ENCODE data around the gene ARMC2.
"Not testable (repeated sequence)": the region's sequence is repeated elsewhere in the genome, so short reads cannot be mapped to it uniquely, and the experiment has no call there.

The ARMC2 gene

DNA sequence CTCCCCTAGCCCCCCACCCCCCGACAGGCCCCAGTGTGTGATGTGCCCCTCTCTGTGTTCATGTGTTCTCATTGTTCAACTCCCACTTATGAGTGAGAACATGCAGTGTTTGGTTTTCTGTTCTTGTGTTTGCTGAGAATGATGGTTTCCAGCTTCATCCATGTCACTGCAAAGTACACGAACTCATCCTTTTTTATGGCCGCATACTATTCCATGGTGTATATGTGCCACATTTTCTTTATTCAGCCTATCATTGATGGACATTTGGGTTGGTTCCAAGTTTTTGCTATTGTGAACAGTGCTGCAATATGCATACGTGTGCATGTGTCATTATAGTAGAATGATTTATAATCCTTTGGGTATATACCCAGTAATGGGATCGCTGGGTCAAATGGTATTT lies 42.7 kb downstream of the ARMC2 start:
- H3K27me3 ChIP-seq (ENCODE audit: low read depth, low read length); H3K4me3 ChIP-seq (ENCODE audit: low read depth in 1 of 2, low read length in 2 of 2); H3K27ac ChIP-seq (ENCODE audit: low read length); H3K4me1 ChIP-seq (ENCODE audit: control insufficient read depth in 1 of 2, insufficient read depth in 2 of 2, low read length in 2 of 2); H3K9me3 ChIP-seq (ENCODE audit: control insufficient read depth in 1 of 2, low read length in 2 of 2); H3K36me3 ChIP-seq (ENCODE audit: control insufficient read depth in 1 of 2, insufficient read depth in 2 of 2, low read length in 2 of 2): not testable (repeated sequence)

DNA sequence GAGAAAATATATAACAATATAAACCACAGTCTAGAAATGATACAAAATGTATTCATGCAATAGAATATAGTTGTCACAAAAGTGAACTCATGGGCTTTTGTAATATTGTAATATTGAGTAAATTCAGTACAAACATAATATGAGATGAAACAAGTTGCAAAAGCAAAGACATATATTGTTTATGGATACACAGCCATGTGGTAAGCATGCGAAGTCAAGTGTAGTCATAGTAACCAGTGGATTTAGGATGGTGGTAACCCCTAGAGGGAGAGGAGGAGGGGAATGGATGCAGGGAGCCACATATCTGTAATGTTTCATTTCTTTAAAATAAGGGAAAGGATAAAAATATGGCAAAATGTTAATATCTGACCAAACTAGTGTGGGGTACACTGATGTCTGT lies 47.3 kb downstream of the ARMC2 start:
- Histone ChIP-seq H3K27ac (ENCODE audit: low read length) (peak overlapping the region; percentile 86), H3K4me1 (ENCODE audit: control insufficient read depth in 1 of 2, insufficient read depth in 2 of 2, low read length in 2 of 2) (peaks cover 3 to 15% of the 10 kb centered on the region in 2 donors), H3K36me3 (ENCODE audit: control insufficient read depth in 1 of 2, insufficient read depth in 2 of 2, low read length in 2 of 2) (peaks cover 0 to 7% of the 10 kb centered on the region in 2 donors), H3K27me3 (ENCODE audit: low read depth, low read length) (no peaks in the 10 kb centered on the region), H3K4me3 (ENCODE audit: low read depth in 1 of 2, low read length in 2 of 2) (no peak overlapping the region), H3K9me3 (ENCODE audit: control insufficient read depth in 1 of 2, low read length in 2 of 2) (no peaks in the 10 kb centered on the region)

DNA sequence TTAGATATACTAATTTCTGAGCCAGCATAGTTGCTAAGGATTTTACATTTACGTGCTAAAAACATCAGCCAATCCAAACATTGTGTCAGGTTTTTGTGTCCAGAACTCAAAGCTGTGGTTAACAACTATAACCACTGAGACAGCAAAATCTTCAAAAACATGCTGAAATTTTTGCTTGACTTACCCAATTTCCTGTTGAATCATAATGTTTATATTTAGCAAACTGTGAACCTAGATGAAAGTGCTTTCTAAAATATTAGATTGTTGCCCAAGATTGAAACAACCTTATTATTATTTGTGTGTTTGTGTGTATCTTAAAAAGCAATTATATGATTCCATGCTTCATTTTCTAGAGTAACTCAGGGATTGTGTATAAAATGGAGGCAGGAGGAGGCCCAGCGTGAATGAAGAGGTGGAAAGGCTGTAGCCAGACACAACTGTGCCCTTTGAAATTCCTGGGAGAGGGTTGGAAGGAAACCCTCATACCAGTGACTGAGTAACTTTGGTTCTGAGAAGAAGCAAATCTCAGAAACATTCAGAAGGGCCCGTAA lies 48.0 kb downstream of the ARMC2 start:
- Histone ChIP-seq H3K4me1 (ENCODE audit: control insufficient read depth in 1 of 2, insufficient read depth in 2 of 2, low read length in 2 of 2) (peaks cover 3 to 15% of the 10 kb centered on the region in 2 donors), H3K27ac (ENCODE audit: low read length) (peak overlapping the region; percentile 86), H3K36me3 (ENCODE audit: control insufficient read depth in 1 of 2, insufficient read depth in 2 of 2, low read length in 2 of 2) (peaks cover 0 to 7% of the 10 kb centered on the region in 2 donors), H3K27me3 (ENCODE audit: low read depth, low read length) (no peaks in the 10 kb centered on the region), H3K9me3 (ENCODE audit: control insufficient read depth in 1 of 2, low read length in 2 of 2) (no peaks in the 10 kb centered on the region), H3K4me3 (ENCODE audit: low read depth in 1 of 2, low read length in 2 of 2) (no peak overlapping the region)

DNA sequence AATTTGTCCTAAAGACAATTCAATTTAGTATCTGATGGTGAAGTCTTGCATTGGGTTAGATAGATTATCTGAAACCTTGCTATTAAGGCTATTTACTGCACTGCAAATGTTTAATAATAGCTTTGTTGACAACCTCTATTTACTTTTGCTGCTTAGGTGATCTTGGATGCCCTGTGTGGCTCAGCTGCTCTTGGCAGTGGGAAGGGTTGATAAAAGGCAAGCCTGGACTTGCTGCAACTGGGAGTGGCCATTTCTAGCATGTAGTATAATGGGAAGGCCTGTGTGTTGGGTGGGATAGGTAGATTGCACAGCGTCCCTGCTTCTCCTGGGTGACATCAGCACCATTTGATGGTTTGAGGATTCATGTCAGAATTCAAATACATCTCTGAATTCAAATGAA lies 49.1 kb downstream of the ARMC2 start:
- no peaks in the 10 kb centered on the region for H3K9me3 ChIP-seq (ENCODE audit: control insufficient read depth in 1 of 2, low read length in 2 of 2)
- no peak overlapping the region for H3K27ac ChIP-seq (ENCODE audit: low read length)
- H3K36me3 ChIP-seq (ENCODE audit: control insufficient read depth in 1 of 2, insufficient read depth in 2 of 2, low read length in 2 of 2) = peaks cover 0 to 7% of the 10 kb centered on the region in 2 donors
- H3K4me3 ChIP-seq (ENCODE audit: low read depth in 1 of 2, low read length in 2 of 2) = no peak overlapping the region
- H3K4me1 ChIP-seq (ENCODE audit: control insufficient read depth in 1 of 2, insufficient read depth in 2 of 2, low read length in 2 of 2) = peaks cover 3 to 15% of the 10 kb centered on the region in 2 donors
- no peaks in the 10 kb centered on the region for H3K27me3 ChIP-seq (ENCODE audit: low read depth, low read length)

DNA sequence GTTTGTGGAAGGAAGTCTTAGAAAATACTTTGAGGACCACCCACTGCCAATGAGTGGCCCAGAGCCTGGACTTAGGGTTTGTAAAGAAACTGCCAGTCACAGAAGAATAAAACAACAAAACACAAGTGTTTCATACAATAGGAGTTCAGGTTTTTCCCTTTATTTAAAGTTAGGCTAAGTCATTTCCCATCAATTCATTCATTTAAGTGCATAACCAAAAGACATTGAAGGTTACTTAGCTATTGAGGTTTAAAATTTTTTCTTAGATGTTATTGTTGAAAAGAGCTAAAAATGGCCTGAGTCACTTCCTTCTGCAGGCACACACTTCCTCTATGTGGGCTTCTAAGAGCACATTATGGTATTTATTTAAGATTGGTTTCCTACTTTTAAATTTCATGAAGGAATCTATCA lies 54.2 kb downstream of the ARMC2 start:
- no peaks in the 10 kb centered on the region for H3K27me3 ChIP-seq (ENCODE audit: low read depth, low read length)
- H3K4me1 ChIP-seq (ENCODE audit: control insufficient read depth in 1 of 2, insufficient read depth in 2 of 2, low read length in 2 of 2) = peaks cover 0 to 7% of the 10 kb centered on the region in 2 donors
- H3K9me3 ChIP-seq (ENCODE audit: control insufficient read depth in 1 of 2, low read length in 2 of 2) = no peaks in the 10 kb centered on the region
- H3K36me3 ChIP-seq (ENCODE audit: control insufficient read depth in 1 of 2, insufficient read depth in 2 of 2, low read length in 2 of 2) = peaks cover 0 to 4% of the 10 kb centered on the region in 2 donors
- peak overlapping the region; percentile 14 for H3K27ac ChIP-seq (ENCODE audit: low read length)
- H3K4me3 ChIP-seq (ENCODE audit: low read depth in 1 of 2, low read length in 2 of 2) = no peak overlapping the region

DNA sequence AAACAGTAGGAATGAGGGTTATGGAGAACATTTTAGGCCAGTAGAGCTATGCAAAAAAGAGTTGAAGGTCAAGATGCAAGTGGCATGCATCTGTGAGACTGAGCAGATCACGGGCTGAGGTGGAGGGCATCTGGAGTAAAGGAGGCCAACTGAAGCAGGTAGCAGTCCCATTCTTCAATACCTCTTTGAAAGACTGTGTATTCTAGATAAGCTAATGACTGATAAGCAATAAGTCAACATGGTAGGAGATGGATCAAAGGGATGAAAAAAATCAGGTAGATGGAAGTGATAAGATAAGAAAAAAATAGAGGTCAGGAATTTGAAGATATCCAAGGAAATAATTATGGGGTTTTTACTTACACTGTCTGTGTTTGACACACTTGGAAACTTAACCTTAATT lies 55.6 kb downstream of the ARMC2 start:
- H3K4me3 ChIP-seq (ENCODE audit: low read depth in 1 of 2, low read length in 2 of 2) = no peak overlapping the region
- peaks cover 0 to 4% of the 10 kb centered on the region in 2 donors for H3K36me3 ChIP-seq (ENCODE audit: control insufficient read depth in 1 of 2, insufficient read depth in 2 of 2, low read length in 2 of 2)
- H3K27me3 ChIP-seq (ENCODE audit: low read depth, low read length) = no peaks in the 10 kb centered on the region
- H3K9me3 ChIP-seq (ENCODE audit: control insufficient read depth in 1 of 2, low read length in 2 of 2) = no peaks in the 10 kb centered on the region
- H3K4me1 ChIP-seq (ENCODE audit: control insufficient read depth in 1 of 2, insufficient read depth in 2 of 2, low read length in 2 of 2) = peaks cover 0 to 6% of the 10 kb centered on the region in 2 donors
- no peak overlapping the region for H3K27ac ChIP-seq (ENCODE audit: low read length)

DNA sequence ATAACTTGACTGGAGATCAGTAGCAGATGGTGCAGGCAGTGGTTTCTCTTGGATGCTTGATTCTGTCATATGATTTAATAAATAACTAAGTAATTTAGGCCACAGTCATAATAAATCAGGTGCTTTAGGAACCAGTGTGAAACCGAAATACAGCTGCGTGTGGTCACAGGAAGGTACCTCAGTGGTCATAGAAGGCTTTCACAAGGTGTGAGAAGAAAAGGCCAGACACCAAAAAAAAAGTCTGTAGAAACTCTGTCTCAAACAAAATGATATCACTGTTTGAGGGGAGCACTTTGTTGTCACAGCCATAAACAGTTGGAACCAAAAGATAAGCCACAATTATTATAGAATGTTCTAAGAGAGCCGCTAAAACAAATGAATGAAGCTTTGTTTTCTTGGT lies 56.5 kb downstream of the ARMC2 start:
- Histone ChIP-seq H3K36me3 (ENCODE audit: control insufficient read depth in 1 of 2, insufficient read depth in 2 of 2, low read length in 2 of 2) (peaks cover 0 to 4% of the 10 kb centered on the region in 2 donors), H3K27me3 (ENCODE audit: low read depth, low read length) (no peaks in the 10 kb centered on the region), H3K9me3 (ENCODE audit: control insufficient read depth in 1 of 2, low read length in 2 of 2) (no peaks in the 10 kb centered on the region), H3K4me1 (ENCODE audit: control insufficient read depth in 1 of 2, insufficient read depth in 2 of 2, low read length in 2 of 2) (peaks cover 0 to 6% of the 10 kb centered on the region in 2 donors), H3K27ac (ENCODE audit: low read length) (no peak overlapping the region), H3K4me3 (ENCODE audit: low read depth in 1 of 2, low read length in 2 of 2) (no peak overlapping the region)

DNA sequence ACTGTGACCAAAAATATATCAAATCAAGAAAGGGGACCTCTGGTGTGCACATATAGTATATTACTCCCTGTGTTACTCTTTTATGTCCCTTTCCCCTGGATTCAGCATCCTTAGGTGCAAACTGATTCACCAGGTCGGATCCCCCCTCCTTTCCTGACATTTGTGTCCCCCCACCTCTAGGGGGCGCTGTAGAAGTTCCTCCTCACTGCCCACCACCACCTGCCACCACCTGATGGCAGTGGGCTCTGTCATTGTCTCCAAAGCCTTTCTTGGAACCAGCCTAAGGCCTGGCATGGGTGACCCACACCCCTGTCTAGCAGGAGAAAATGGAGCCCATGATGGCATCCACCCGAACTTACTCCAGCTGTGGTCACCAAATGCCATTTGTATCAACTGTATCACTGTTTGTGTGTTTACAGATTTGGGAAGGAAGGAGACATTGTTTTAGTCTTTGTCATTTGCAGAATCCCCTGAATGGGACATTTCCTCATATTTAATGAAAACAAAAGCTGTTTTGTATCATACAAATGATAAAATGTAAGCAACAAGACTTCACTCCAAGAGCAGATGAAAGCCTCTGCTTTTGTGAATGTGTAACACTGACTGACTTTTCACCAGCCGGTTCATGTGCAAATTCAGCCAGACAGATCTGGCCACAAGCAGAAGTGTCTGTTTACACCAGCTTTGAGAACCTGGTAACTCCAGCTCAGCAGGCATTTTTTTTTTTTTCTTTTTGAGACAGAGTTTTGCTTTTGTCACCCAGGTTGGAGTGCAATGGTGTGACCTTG lies 66.2 kb downstream of the ARMC2 start:
- no peak overlapping the region for H3K27ac ChIP-seq (ENCODE audit: low read length)

DNA sequence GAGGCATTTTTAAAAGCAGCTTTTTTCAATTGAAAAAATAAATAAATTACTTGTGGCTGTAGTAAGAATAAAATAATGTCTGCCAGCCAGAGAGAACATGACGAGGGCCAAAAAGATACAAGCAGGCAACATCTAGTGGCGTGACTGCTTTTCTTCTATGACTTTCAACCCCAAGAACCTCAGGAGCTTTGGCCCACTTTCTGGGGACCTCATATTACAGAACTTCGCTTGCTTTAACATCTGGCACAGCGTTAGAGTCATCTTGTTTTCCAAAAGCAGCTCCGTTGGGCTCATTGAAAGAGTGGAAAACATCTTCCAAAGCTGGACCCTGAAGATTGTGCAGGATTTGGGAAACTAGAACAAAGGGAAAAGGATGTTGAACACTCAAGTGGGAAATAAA lies 67.0 kb downstream of the ARMC2 start:
- Histone ChIP-seq H3K36me3 (ENCODE audit: control insufficient read depth in 1 of 2, insufficient read depth in 2 of 2, low read length in 2 of 2) (no peaks in the 10 kb centered on the region), H3K4me3 (ENCODE audit: low read depth in 1 of 2, low read length in 2 of 2) (no peak overlapping the region), H3K27me3 (ENCODE audit: low read depth, low read length) (no peaks in the 10 kb centered on the region), H3K27ac (ENCODE audit: low read length) (no peak overlapping the region), H3K9me3 (ENCODE audit: control insufficient read depth in 1 of 2, low read length in 2 of 2) (no peaks in the 10 kb centered on the region), H3K4me1 (ENCODE audit: control insufficient read depth in 1 of 2, insufficient read depth in 2 of 2, low read length in 2 of 2) (no peaks in the 10 kb centered on the region)

More for the DNA sequence above, 66.2 kb downstream of the ARMC2 start:
- Histone ChIP-seq H3K36me3 (ENCODE audit: control insufficient read depth in 1 of 2, insufficient read depth in 2 of 2, low read length in 2 of 2) (no peaks in the 10 kb centered on the region), H3K4me1 (ENCODE audit: control insufficient read depth in 1 of 2, insufficient read depth in 2 of 2, low read length in 2 of 2) (no peaks in the 10 kb centered on the region), H3K27me3 (ENCODE audit: low read depth, low read length) (no peaks in the 10 kb centered on the region), H3K9me3 (ENCODE audit: control insufficient read depth in 1 of 2, low read length in 2 of 2) (no peaks in the 10 kb centered on the region), H3K4me3 (ENCODE audit: low read depth in 1 of 2, low read length in 2 of 2) (no peak overlapping the region)

DNA sequence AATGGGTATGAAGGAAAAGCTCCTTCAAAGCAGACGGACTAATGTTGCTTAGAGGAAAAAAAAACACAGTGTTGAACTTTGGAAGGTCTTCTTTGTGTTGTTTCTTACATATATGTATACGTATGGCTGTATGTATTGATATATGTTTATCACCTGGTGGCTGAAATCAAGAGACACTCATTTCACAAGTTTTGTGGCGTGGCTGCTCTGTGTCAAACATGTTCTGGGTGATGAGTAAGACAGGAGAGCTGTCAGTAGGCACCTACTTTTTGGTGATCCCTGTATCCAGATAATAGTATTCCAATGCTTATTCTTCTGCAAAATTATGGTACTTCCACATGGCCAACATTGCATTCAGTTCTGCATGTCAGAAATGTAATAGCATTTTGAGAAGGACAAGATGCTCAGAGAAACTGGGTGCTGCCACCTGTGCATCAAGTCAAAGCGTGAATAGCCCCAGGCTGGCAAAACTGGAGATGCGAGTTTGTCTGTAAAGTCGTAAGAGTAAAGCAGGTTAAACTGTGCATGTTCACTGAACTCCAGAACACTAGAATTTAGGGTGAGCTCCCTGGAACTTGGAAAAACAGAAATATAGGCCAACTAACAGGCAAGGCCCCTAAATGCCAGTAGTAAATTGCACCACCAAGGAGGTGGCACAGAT lies 67.9 kb downstream of the ARMC2 start:
- no peak overlapping the region for H3K4me3 ChIP-seq (ENCODE audit: low read depth in 1 of 2, low read length in 2 of 2)
- H3K4me1 ChIP-seq (ENCODE audit: control insufficient read depth in 1 of 2, insufficient read depth in 2 of 2, low read length in 2 of 2) = peaks cover 0 to 9% of the 10 kb centered on the region in 2 donors
- H3K36me3 ChIP-seq (ENCODE audit: control insufficient read depth in 1 of 2, insufficient read depth in 2 of 2, low read length in 2 of 2) = no peaks in the 10 kb centered on the region
- H3K27ac ChIP-seq (ENCODE audit: low read length) = no peak overlapping the region
- no peaks in the 10 kb centered on the region for H3K9me3 ChIP-seq (ENCODE audit: control insufficient read depth in 1 of 2, low read length in 2 of 2)
- no peaks in the 10 kb centered on the region for H3K27me3 ChIP-seq (ENCODE audit: low read depth, low read length)

DNA sequence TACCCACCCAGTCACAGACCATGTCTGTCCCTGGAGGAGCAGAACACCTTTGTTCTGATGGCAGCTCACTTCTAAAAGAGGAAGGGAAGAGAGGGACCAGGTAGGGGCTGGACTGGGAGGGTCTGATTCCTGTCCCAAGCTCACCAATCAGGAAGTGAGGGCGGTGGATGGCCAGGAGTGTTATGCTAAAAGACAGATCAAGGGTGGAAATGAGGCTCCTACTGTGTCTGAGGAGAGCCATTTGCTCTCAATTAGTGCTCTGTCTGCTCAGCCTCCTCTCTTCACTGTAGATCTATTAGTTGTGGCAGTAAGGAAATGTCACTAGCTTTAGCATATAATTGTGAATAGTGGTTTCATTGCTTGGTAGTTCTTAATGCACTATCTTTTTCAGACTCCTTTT lies 72.5 kb downstream of the ARMC2 start:
- no peaks in the 10 kb centered on the region for H3K27me3 ChIP-seq (ENCODE audit: low read depth, low read length)
- no peak overlapping the region for H3K27ac ChIP-seq (ENCODE audit: low read length)
- H3K36me3 ChIP-seq (ENCODE audit: control insufficient read depth in 1 of 2, insufficient read depth in 2 of 2, low read length in 2 of 2) = no peaks in the 10 kb centered on the region
- H3K9me3 ChIP-seq (ENCODE audit: control insufficient read depth in 1 of 2, low read length in 2 of 2) = no peaks in the 10 kb centered on the region
- H3K4me1 ChIP-seq (ENCODE audit: control insufficient read depth in 1 of 2, insufficient read depth in 2 of 2, low read length in 2 of 2) = peaks cover 4 to 21% of the 10 kb centered on the region in 2 donors
- H3K4me3 ChIP-seq (ENCODE audit: low read depth in 1 of 2, low read length in 2 of 2) = no peak overlapping the region

All from muscle layer of duodenum (tissue), 2 donors.